ENCODE results near the gene DRC3. TPM values are rescaled to one million over a fixed set of nuclear protein-coding genes. Genes with fewer than 3 reads are reported as not detected.
A peak's percentile ranks its signal among the peaks of the same experiment; 100 is the strongest.

DRC3 gene
- total and polyA plus RNA-seq, 4 donors, result 0.61 to 1.5 (median 1.1) TPM

DNA sequence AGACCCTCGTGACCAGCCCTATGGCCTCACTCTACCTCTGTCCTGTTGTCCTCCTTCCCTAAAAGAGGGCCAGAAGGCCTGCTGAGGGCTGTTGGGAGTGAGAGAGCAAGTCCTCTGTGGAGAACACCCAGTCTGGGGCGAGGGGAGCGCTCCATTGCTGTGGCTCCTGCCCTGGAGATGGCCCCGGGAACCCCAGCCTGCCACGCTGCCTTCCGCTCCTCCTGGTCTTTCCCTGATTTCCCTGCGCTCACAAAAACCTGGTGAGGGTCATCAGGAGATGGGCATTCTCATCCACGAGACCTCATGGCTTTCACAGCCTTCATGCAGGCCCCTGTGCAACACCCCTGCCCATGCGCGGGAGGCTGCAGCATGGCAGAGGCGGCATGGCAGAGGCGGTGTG lies 21.2 kb downstream of the DRC3 start:
- DNase-seq (ENCODE audit: low spot score), result no peak
- no peak for TF ChIP-seq GABPA (IDR thresholded peaks at IDR 0.05 in 1 of 2, conservative IDR thresholded peaks at IDR 0.05 in 1 of 2)
- TF ChIP-seq EGR1 (IDR thresholded peaks at IDR 0.05; ENCODE audit: low read depth in 2 of 2), result no peak
- TF ChIP-seq, protein P1, sequence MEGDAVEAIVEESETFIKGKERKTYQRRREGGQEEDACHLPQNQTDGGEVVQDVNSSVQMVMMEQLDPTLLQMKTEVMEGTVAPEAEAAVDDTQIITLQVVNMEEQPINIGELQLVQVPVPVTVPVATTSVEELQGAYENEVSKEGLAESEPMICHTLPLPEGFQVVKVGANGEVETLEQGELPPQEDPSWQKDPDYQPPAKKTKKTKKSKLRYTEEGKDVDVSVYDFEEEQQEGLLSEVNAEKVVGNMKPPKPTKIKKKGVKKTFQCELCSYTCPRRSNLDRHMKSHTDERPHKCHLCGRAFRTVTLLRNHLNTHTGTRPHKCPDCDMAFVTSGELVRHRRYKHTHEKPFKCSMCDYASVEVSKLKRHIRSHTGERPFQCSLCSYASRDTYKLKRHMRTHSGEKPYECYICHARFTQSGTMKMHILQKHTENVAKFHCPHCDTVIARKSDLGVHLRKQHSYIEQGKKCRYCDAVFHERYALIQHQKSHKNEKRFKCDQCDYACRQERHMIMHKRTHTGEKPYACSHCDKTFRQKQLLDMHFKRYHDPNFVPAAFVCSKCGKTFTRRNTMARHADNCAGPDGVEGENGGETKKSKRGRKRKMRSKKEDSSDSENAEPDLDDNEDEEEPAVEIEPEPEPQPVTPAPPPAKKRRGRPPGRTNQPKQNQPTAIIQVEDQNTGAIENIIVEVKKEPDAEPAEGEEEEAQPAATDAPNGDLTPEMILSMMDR (IDR thresholded peaks at IDR 0.05; ENCODE audit: low read depth, low read length, missing input control), result no peak
- TF ChIP-seq, protein P2, sequence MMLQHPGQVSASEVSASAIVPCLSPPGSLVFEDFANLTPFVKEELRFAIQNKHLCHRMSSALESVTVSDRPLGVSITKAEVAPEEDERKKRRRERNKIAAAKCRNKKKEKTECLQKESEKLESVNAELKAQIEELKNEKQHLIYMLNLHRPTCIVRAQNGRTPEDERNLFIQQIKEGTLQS (IDR thresholded peaks at IDR 0.05), result no peak
- no peak for TF ChIP-seq HNF4G (IDR thresholded peaks at IDR 0.05)
- no peak for TF ChIP-seq YY1 (IDR thresholded peaks at IDR 0.05)
- no peak for TF ChIP-seq FOXA2 (IDR thresholded peaks at IDR 0.05)
- no peak for TF ChIP-seq RAD21 (IDR thresholded peaks at IDR 0.05)
- no peak for TF ChIP-seq JUND (IDR thresholded peaks at IDR 0.05)
- no peak for TF ChIP-seq RXRA (IDR thresholded peaks at IDR 0.05)
- TF ChIP-seq NR2F2 (IDR thresholded peaks at IDR 0.05), result no peak
- H3K9ac ChIP-seq (ENCODE audit: low read depth in 1 of 2, low read length in 2 of 2), result no peak overlapping the region
- no peak overlapping the region for H3K4me3 ChIP-seq (ENCODE audit: low read depth in 1 of 3, low read length in 3 of 3)
- H3K27me3 ChIP-seq (ENCODE audit: control insufficient read depth in 4 of 4, insufficient read depth in 4 of 4, low read length in 3 of 4), result no peaks in the 10 kb centered on the region
- no peaks in the 10 kb centered on the region for H3K9me3 ChIP-seq (ENCODE audit: control insufficient read depth in 4 of 4, low read length in 3 of 4)
- H3K36me3 ChIP-seq (ENCODE audit: control insufficient read depth in 4 of 4, insufficient read depth in 3 of 4, low read depth in 1 of 4, low read length in 3 of 4), result no peaks in the 10 kb centered on the region
- no peaks in the 10 kb centered on the region for H3K4me1 ChIP-seq (ENCODE audit: control insufficient read depth in 4 of 4, insufficient read depth in 4 of 4, low read length in 3 of 4)
- no peak overlapping the region for H3K27ac ChIP-seq (ENCODE audit: low read depth in 1 of 2, low read length in 2 of 2)
- 97% methylated on average over 12 of the region's 12 CpGs for WGBS

DNA sequence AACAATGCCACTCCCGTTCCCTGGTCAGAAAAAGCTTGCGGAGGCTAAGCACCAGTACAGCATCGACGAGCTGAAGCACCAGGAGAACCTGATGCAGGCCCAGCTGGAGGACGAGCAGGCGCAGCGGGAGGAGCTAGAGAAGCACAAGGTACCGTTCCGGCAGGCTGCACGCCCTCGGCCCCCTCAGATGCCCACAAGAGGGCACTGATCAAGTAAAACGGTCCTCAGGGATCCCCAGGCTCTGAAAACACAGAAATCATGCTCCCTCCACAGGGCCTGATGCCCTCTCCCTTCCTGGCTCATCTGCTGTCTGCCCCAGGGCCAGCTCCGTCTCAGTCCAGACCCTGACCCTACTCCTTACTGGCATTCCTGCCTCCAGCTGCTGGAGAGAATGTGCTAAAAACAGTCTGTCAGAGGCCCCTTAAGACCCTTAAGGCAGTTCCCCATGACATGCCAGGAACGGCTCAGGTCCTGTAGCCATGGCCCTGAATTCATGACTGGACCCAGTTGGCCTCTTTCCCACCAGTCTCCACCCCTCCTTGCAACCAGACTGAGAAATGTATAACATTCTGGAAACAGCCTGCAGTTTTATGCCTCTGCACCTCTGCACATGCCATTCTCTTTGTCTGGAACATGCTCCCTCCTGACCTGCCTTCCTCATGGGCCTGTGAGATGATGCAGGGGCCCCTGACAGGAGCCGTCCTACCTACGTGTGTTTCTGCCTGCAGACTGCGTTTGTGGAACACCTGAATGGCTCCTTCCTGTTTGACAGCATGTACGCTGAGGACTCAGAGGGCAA lies 21.8 kb downstream of the DRC3 start:
- Histone ChIP-seq H3K27me3 (ENCODE audit: control insufficient read depth in 4 of 4, insufficient read depth in 4 of 4, low read length in 3 of 4) (no peaks in the 10 kb centered on the region), H3K9me3 (ENCODE audit: control insufficient read depth in 4 of 4, low read length in 3 of 4) (no peaks in the 10 kb centered on the region), H3K27ac (ENCODE audit: low read depth in 1 of 2, low read length in 2 of 2) (no peak overlapping the region), H3K36me3 (ENCODE audit: control insufficient read depth in 4 of 4, insufficient read depth in 3 of 4, low read depth in 1 of 4, low read length in 3 of 4) (no peaks in the 10 kb centered on the region), H3K4me1 (ENCODE audit: control insufficient read depth in 4 of 4, insufficient read depth in 4 of 4, low read length in 3 of 4) (no peaks in the 10 kb centered on the region), H3K4me3 (ENCODE audit: low read depth in 1 of 3, low read length in 3 of 3) (no peak overlapping the region), H3K9ac (ENCODE audit: low read depth in 1 of 2, low read length in 2 of 2) (no peak overlapping the region)
- WGBS, result 79% methylated on average over 18 of the region's 18 CpGs
- TF ChIP-seq EGR1 (IDR thresholded peaks at IDR 0.05; ENCODE audit: low read depth in 2 of 2), result no peak
- TF ChIP-seq ZBTB33 (IDR thresholded peaks at IDR 0.05), result no peak
- no peak for TF ChIP-seq SP1 (IDR thresholded peaks at IDR 0.05)
- no peak for TF ChIP-seq HNF4G (IDR thresholded peaks at IDR 0.05)
- TF ChIP-seq RXRA (IDR thresholded peaks at IDR 0.05), result no peak
- TF ChIP-seq REST (IDR thresholded peaks at IDR 0.05), result no peak
- TF ChIP-seq, protein P2 (IDR thresholded peaks at IDR 0.05), result no peak
- no peak for TF ChIP-seq JUND (IDR thresholded peaks at IDR 0.05)
- TF ChIP-seq FOXA2 (IDR thresholded peaks at IDR 0.05), result no peak
- peak; percentile 26 to 67 for TF ChIP-seq RAD21 (IDR thresholded peaks at IDR 0.05)
- no peak for TF ChIP-seq MAX (IDR thresholded peaks at IDR 0.05)
- TF ChIP-seq, protein P1 (IDR thresholded peaks at IDR 0.05; ENCODE audit: low read depth, low read length, missing input control), result peak; percentile 24
- no peak for TF ChIP-seq YY1 (IDR thresholded peaks at IDR 0.05)
- no peak for TF ChIP-seq HNF4A (conservative IDR thresholded peaks at IDR 0.05)
- TF ChIP-seq TAF1 (conservative IDR thresholded peaks at IDR 0.05), result no peak
- no peak for TF ChIP-seq FOXA1 (IDR thresholded peaks at IDR 0.05)
- TF ChIP-seq NR2F2 (IDR thresholded peaks at IDR 0.05), result no peak
- TF ChIP-seq GABPA (IDR thresholded peaks at IDR 0.05 in 1 of 2, conservative IDR thresholded peaks at IDR 0.05 in 1 of 2), result no peak
- no peak for DNase-seq (ENCODE audit: low spot score)
